Activated CD4-positive, CD25-positive, alpha-beta regulatory T cell treated with anti-CD3 and anti-CD28 coated beads, Interleukin-2, amount 50 U/mL, for 72 hours (primary cell): ENCODE data around the gene CFAP97D1.
"Not testable (repeated sequence)": the region's sequence is repeated elsewhere in the genome, so short reads cannot be mapped to it uniquely, and the experiment has no call there.

ENCODE experiments used
- DNase-seq: peaks from one replicate; pipeline ENCODE4 v3.0.0; 2021

CFAP97D1 gene

DNA sequence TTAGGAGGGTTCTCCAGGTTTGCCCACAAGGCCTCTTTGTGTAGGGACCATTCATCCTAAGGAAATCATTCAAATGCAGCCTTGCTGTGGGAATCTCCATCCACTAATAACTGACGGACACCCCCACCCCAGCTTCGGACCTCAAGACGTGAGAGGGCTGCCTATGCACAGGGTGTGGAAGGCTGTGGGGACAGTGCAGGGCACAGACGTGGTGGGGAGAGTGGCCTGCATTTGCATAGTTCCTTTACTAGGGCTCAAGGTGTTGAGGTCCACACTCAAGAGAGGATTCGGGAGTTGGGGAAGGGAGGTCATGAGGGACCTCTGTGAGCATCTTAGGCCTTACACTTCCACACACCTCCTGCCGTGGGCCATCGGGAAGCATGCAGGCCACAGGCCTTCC is 11.3 kb upstream of the CFAP97D1 start:
- no peak for DNase-seq

DNA sequence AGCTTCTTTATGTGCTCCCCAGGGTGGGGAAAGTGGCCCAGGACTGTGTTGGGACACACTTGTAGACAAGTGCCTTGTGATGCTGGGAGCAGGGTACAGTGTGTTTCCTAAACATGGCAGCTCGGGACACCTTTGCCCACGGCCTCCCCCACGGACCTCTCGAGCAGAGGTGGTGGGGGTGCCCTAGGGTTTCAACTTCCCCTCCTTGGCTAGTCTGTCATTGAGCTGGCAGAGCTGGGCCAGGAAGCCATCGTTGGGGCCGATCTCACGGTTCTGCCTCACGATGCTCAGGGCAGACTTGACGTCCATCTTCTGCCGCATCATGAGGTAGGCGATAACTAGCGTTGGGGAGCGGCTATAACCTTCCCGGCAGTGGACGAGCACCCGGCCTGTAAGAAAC is 10.8 kb upstream of the CFAP97D1 start:
- DNase-seq = no peak

DNA sequence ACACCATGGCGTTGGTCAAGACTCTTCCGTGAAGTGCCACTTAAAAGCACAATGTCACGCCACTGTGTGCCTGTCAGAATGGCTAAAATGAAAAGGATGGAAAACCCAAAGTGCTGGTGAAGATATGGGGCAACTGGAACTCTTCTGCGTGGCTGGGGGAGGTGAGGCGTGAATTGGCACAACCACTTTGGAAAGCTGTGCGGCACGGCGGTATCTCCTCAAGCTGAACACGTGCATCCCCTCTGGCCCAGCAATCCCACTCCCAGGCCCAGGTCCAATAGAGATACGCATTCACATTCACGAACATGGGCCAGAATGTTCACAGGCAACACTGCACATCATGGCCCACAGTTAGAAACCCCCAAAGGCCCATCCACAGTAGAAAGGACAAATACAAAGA is 10.4 kb upstream of the CFAP97D1 start:
- DNase-seq = no peak

DNA sequence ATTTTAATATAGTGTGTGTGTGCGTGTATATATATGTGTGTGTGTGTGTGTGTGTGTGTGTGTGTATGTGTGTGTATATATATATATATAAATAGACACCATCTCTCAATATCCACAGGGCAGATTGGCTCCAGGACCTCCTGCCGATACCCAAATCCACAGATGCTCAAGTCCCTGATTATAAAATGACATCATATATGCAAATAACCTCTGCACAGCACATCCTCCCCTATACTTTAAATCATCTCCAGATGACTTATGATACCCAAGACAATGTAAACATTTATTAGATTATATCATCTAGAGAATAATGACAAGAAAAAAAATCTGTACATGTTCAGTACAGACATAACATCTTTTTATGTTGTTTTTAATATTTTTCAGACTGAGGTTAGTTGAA is 9.3 kb upstream of the CFAP97D1 start:
- DNase-seq = no peak

DNA sequence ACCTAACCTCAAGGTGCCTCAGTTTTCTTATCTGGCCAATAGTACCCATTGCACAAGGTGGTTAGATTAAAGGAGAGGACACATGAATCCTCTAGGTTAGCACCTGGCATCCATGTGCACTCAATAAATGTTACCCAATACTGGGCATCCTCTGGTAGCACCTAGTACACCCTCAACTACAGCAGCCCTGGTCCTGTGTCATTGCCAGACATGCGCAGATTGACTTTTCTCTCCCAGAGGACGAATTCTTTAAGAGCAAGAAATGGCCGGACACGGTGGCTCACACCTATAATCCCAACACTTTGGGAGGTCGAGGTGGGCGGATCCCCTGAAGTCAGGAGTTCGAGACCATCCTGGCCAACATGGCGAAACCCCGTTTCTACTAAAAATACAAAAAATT is 8.8 kb upstream of the CFAP97D1 start:
- DNase-seq = no peak

DNA sequence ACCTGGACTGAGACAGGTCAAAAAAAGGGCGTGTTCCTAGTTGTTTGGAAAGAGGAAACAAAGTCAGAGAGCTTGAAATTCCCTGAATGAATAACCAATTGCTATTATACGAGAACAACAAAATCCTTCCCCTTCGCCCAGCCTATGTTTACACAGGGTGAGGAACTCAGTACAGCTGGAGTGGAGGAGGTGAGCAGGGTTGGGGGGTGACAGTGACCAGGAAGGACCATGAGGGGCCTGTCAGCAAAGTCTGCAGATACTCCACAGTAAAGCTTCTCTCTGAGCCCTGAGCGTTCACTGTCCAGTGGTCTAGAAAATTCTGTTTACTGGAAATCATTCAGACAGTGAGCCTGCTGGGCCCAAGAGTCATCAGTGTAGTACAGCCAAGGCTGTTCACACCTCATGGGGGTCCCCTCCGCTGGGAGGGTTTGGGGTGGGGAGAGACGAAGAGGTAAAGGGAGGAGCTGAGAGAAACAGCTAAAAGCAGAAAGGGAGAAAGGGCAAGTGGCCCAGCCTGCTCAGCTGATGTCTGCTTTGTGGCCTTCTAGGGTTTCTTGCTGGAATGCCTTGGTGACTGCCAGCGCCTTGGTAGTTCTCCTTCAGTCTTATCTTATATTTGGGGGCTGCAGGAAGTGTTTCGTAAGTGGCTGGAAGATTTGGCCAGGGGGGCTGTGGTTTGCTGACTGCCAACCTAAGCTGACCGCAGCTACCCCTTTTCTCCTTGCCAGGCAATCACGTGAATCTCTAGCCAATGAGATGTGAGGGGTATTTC is 7.2 kb upstream of the CFAP97D1 start:
- DNase-seq = no peak

DNA sequence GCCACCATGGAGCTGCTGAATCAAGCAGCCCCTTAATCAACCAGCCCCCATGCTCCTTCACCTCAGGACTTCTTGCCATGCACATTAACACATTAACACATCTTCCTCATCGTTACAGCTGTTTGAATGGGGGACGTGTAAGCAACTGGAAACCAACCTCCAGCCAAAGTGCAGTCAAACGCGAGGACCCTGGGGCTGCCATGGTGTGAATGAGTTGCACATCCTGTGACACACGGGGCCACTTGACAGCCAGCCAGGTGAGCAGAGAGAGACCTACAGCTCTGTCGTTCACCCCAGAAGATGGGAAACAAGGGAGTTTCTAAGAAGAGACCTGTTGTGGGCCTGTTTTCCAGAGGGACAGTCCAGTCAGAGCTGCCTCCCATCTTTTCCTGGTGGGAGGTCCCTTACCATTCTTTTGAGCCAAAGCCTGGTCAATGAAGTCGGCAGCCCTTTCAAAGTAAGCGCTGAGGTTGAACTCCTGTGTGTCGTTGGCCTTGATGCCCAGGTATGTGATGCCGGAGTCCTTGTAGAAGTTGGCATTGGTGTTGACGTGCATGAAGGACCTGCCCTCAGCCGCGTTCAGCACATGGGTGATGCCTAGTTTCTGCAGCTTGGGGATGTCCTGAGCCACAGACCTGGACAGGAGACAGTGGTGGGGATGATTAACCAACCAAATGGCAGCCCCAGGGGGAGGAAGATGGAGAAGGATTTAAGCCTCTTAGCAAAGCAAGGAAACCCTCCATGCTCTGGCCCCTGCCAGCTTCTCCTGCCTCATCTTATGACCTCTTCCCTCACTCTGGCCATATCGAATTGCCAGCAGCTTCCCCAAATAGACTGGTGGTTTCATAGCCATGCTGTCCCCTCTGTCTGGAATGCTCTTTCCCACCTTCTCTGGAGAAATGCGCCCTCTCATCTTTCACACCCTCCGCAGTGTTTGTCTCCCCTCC is 5.7 kb upstream of the CFAP97D1 start:
- DNase-seq = no peak

DNA sequence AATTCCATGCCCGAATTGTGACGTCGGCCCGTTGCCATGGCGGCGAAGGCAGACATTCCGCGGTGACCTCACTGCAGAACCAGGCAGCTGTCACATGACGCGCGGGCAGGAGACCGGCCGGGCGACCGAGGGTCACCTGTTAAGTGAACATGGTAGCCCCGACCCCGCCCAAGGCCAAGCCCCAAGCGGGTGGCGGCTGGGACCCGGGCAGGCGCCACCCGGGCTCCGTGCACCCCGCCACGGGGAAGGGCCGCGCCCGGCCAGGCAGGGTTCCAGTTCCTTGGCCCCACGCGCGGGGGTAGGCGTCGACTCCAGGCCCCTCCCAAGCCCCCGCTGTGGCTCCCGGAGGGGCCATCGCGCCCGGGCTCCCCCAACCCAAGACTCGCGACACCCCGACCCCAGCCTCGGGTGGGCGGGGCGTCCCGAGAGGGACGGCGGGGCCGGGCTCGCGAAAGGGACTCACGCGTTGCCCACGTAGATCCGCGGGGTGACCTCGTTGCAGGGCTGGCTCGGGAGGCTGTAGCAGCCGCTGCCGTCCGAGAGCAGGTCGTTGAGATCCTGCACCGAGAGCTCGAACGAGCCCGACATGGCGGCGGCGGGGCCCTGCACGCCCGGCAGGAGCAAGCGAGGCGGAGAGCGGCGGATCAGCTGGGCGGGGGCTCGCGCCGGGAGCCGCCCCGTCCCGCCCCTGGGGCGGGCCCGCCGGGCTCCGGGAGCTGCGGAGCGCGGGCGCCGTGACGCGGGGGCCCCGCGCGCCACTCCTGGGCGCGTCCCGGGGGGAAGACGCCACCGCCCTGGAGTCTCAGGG is 1.7 kb upstream of the CFAP97D1 start, which contains the start of gene DUSP3:
DUSP3 (minus strand) TSS at position 641 of the 808 bp plus-strand sequence; CDS start at position 588, 53 bp downstream.
- DNase-seq = peak; percentile 77

DNA sequence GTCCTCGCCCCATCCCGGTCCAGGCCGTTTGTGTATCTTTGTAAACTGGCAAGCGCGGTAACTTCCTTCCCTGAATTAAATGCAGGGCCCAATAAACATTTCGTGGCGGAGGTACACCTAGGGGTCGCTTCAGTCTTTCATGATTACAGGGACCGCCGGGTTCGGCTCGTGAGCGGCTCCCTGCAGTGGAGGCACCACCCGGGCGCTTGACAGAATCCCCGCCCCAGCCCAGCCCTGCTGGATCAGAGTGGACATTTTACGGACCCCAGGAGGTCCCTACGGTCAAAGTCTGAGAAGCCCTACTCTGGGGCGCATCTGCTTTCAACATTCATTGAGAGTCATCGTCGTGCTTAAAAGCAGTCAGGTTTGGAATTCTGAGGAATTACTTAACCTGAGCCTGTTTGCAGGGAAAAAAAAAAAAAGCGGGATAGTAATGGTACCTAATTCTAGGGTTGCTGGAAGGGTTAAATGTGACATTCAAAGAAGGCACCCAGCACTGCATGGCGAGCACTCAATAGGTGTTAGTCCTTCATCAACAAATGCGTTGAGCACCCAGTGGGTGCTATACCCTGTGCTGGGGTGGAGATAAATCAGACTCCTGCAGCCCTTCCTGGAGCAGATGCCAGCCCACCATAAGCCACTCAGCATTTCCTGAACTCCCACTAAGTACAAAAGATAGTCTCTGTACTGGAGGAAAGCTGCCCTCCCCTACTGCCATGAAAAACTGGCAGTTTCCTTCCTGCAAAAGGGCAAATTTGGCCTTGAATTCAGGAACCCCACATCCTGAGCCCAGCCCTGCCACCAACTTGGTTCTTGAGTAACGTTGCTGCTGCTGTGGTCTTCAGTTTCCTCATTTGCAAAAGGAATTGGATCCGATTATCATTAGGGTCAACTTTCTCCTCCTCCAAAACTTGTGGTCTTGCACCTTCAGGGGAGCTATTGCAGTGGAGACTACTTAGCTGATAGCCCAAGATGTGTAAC is 800 bp upstream of the CFAP97D1 start:
- DNase-seq = no peak

DNA sequence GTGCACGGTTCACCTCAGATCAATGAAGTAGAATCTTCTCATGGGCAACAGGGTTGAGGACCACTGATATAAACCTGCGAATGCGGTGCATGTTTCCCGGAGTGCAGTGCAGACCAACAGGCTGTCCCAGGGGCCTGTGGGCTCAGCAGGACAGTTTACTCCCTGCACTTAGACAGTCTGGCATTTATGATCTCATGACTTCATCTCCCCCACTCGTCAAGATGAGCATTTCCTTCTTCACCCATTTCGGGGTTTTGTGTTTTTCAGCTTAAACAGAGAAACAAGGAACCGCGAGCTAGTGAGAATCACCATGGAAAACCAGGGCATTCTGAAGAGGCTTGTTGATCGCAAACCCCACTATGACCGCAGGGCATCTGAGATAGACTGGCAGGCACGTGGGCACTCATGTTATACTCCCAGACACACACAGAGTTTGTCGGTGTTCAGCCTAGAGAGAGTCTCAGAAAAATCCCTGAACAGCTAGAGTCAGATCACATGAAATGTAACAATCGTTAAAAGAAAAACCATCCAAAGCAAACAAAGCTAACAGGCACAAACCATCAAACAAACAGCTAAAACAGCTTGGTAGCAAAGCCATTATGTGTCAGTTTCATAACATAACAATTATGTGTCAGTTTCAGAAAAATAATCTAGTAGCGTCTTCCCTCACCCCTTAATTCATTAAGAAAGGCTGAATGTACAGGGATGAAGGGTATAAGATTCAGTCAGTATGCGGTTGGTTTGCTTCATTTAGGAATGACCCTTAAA is 2.9 kb downstream of the CFAP97D1 start:
- no peak for DNase-seq

DNA sequence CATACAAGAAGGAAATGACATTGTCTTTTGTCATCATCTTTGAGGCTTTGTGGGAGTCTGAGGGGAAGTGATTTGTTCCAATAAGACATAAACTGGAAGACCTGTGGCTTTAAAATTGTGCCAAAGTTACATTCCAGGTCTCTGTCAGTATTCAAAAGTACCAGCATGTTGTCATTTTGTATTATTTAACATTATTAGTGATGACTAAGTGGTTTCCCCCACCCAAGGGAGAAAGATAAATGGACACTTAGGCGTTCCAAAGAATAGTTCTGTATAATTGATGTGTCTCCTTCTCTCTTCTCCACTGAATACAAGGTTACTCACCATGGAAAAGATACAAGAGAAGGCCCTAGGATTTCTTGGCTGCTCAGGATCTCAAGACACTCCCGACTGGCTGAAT is 3.8 kb downstream of the CFAP97D1 start:
- DNase-seq = no peak

DNA sequence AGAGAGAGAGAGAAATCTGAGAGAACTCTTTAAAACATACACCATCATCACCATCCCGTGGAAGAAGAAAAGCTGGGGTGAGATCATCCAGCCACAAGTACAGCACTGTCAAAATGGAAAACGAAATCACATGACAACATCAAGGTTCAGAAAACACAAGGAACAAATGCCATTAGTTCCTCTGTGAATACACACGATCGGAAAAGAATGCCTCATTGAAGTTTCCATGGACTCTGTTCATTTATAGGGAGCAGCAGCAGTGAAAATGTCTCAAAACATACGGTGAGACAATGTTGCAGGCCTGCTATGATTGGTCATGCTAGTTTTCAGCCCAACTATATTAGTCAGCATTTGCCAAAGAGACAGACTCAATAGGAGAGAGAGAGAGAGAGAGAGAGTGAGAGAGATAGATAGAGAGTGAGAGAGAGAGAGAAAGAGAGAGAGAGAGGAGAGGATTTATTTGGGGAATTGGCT is 4.4 kb downstream of the CFAP97D1 start:
- DNase-seq = no peak

DNA sequence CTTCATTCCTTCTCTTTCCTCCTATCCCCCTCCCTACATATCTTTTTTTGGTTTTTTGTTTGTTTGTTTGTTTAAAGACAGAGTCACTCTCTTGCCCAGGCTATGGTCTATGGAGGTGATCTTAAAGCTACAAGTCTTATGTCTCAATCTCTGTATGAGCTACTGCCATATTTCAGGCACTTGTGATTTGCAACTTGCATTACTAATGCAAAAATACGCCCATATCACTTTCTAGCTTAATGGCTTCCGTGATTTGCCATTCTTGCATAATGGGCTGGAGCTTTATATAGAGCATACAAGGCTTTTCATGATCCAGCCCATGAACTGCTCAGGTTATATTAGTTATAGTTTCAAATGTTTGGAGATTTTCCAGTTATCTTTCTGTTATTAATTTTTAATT is 7.5 kb downstream of the CFAP97D1 start:
- no peak for DNase-seq

DNA sequence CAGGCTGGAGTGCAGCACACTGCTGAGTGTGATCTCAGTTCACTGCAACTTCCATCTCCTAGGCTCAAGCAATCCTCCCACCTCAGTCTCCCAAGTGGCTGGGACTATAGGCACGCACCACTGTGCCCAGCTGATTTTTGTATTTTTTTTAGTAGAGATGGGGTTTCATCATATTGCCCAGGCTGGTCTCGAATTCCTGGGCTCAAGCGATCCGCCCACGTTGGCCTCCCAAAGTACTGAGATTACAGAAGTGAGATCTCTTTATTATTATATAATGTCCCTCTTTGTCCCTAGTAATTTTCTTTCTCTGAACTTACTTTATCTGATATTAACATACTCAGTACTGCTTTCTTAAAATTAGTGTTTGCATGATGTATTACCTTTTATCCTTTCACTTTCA is 8.3 kb downstream of the CFAP97D1 start:
- no peak for DNase-seq

DNA sequence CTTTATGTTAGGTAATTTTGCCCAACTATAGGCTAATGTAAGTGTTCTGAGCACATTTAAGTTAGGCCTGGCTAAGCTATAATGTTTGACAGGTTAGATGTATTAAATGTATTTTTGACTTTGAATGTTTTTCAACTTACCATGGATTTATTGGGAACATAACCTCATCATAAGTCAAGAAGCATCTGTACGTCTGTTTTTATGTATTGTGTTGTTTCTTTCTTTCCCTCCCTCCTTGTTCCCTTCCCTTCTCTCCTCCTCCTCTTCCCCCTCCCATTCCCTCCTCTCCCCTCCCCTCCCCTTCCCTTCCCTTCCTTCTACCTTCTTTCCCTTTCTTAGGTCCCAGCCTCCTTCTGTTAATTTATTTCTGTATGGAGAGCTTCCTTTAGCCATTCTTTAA is 9.2 kb downstream of the CFAP97D1 start:
- DNase-seq = no peak

DNA sequence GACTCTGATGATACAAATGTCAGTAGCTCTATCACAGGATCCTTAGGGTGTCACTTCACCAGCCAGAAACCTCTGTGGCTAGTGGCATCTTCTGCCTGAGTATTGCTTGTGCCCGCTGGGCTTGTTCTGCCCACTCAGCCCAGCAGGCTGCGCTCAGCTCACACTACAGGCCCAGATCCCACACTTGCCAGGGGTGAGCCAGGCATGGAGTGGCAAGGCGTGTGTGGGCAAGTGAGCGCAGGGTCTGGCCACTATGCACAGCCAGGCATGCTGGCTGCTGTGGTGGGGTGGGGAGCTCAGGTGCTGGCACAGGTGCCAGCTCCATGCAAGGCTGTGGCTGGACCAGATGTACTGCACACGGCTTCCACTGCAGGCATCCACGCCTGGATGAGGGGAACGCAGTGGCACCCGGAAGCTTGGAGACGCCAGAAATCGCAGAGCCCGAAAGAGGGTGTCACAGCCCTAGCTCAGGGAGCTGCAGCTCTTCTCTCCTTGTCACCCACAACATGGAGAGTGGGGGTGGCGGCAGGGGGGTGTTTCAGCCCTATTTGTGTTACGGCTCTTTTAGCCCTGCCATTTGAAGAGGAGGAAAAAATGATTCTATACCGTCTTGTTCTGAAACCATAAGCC is 10.2 kb downstream of the CFAP97D1 start:
- no peak for DNase-seq

DNA sequence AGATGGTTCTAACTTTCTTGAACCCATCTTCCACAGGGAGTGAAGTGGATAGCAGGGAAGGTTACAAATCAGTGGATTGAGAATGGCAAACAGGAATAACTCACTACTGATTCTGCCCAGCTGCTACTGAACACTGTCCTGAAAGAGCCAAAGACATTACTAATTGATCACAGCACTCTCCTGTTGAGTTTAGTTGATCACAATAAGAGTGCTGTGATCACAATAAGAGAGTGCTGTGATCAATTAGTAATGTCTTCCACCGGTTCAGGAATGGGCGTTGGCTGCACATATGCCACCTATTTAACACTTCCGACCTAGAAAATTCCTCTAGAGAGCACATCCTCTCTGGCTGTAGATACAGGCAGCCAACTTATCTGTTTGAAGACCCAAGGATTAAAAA is 11.4 kb downstream of the CFAP97D1 start:
- no peak for DNase-seq

DNA sequence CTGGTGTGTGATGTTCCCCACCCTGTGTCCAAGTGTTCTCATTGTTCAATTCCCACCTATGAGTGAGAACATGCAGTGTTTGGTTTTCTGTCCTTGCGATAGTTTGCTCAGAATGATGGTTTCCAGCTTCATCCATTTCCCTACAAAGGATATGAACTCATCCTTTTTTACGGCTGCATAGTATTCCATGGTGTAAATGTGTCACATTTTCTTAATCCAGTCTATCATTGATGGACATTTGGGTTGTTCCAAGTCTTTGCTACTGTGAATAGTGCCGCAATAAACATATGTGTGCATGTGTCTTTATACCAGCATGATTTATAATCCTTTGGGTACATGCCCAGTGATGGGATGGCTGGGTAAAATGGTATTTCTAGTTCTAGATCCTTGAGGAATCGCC is 12.4 kb downstream of the CFAP97D1 start:
- not testable (repeated sequence) for DNase-seq

DNA sequence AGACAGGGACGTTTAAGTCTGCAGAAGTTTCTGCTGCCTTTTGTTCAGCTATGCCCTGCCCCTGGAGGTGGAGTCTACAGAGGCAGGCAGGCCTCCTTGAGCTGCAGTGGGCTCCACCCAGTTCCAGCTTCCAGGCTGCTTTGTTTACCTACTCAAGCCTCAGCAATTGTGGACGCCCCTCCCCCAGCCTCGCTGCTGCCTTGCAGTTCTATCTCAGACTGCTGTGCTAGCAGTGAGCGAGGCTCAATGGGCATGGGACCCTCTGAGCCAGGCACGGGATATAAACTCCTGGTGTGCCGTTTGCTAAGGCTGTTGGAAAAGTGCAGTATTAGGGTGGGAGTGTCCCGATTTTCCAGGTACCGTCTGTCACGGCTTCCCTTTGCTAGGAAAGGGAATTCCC is 17.8 kb downstream of the CFAP97D1 start:
- DNase-seq = not testable (repeated sequence)

DNA sequence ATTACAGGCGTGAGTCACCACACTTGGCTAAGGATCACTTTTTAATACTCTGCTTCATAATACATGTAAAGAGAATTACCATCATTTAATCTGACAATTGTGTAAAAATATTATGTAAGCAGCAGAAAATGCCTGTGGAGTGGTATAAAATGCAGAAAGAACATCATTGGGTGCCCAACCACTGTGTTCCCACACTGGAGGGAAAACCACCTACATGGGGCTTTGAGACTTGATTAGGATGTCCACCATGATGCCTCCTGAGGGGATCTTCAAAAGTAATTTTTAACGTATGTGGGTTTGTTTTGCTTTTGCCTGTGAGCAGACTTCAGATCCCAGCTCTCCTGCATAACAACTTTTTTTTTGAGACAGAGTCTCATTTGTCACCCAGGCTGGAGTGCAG is 18.8 kb downstream of the CFAP97D1 start:
- DNase-seq = no peak
